GM19438 (cell line): ENCODE data around the gene SYNPR.

Source experiments
- ATAC-seq: cut with Tn5 transposase; IDR thresholded peaks from one replicate; pipeline ENCODE4 v1.9.1; 2021; ENCODE audit warnings: low read depth; ENCODE audit not compliant: unreplicated experiment

Gene SYNPR

GRCh38 chr3:63303238-63303637 lies 25.1 kb downstream of the SYNPR start:
- ATAC-seq: no peak

- ATAC-seq: no peak
These were observed 26.3 kb downstream of the SYNPR start for GRCh38 chr3:63304421-63304820.

GRCh38 chr3:63308072-63308471 lies 30.0 kb downstream of the SYNPR start:
- ATAC-seq: no peak

- no peak for ATAC-seq
These were observed 31.7 kb downstream of the SYNPR start for GRCh38 chr3:63309768-63310167.

GRCh38 chr3:63323766-63324165 lies 45.7 kb downstream of the SYNPR start:
- ATAC-seq: no peak

GRCh38 chr3:63324621-63325020 lies 46.5 kb downstream of the SYNPR start:
- ATAC-seq: no peak

- ATAC-seq: no peak
These were observed 47.3 kb downstream of the SYNPR start for GRCh38 chr3:63325386-63325785.

GRCh38 chr3:63328365-63328764 lies 50.3 kb downstream of the SYNPR start:
- ATAC-seq: no peak

GRCh38 chr3:63331520-63331919 lies 53.4 kb downstream of the SYNPR start:
- ATAC-seq: no peak

- no peak for ATAC-seq
These were observed 55.7 kb downstream of the SYNPR start for GRCh38 chr3:63333815-63334214.

- no peak for ATAC-seq
These were observed 60.2 kb downstream of the SYNPR start for GRCh38 chr3:63338351-63338750.

GRCh38 chr3:63343674-63344073 lies 65.6 kb downstream of the SYNPR start:
- no peak for ATAC-seq

- no peak for ATAC-seq
These were observed 66.6 kb downstream of the SYNPR start for GRCh38 chr3:63344661-63345060.

- peak; percentile 73 for ATAC-seq
These were observed 71.8 kb downstream of the SYNPR start for GRCh38 chr3:63349583-63350573.

GRCh38 chr3:63351159-63352007 lies 73.3 kb downstream of the SYNPR start:
- peak; percentile 66 for ATAC-seq

- no peak for ATAC-seq
These were observed 73.8 kb downstream of the SYNPR start for GRCh38 chr3:63352008-63352279.

GRCh38 chr3:63353383-63353782 lies 75.3 kb downstream of the SYNPR start:
- no peak for ATAC-seq

- ATAC-seq: no peak
These were observed 76.1 kb downstream of the SYNPR start for GRCh38 chr3:63354160-63354559.

GRCh38 chr3:63355809-63356208 lies 77.7 kb downstream of the SYNPR start:
- ATAC-seq: no peak

- ATAC-seq: no peak
These were observed 86.4 kb downstream of the SYNPR start for GRCh38 chr3:63364495-63364894.

GRCh38 chr3:63364910-63365309 lies 86.8 kb downstream of the SYNPR start:
- ATAC-seq: no peak

- ATAC-seq: no peak
These were observed 87.6 kb downstream of the SYNPR start for GRCh38 chr3:63365671-63366070.
